SK-N-SH treated with all-trans-retinoic acid at 6 μM for 48 hours (cell line): ENCODE data around the gene CRADD.

Experiments
- ATAC-seq: fragments of 200-7000 bp; cut with Tn5 transposase; 3 replicates; pipeline ENCODE4 v1.9.1; 2020; ENCODE audit warnings: mild to moderate bottlenecking, moderate library complexity
- ARNTL ChIP-seq: fragments of 450-650 bp; formaldehyde crosslinking; IDR thresholded peaks from 2 replicates; pipeline ENCODE4 v1.5.0; 2020; ENCODE audit warnings: low read depth, mild to moderate bottlenecking, moderate library complexity, borderline replicate concordance
- BACH2 ChIP-seq: fragments of 250-450 bp; sonication (Bioruptor Pico); IDR thresholded peaks from 2 replicates; pipeline ENCODE4 v1.9.0; 2021; ENCODE audit warnings: mild to moderate bottlenecking, borderline replicate concordance
- CSDC2 ChIP-seq: fragments of 250-450 bp; sonication (Bioruptor Pico); IDR thresholded peaks from 2 replicates; pipeline ENCODE4 v1.5.0; 2020; ENCODE audit warnings: mild to moderate bottlenecking, moderate library complexity
- ESRRG ChIP-seq: fragments of 250-450 bp; sonication (Bioruptor Pico); IDR thresholded peaks from 2 replicates; pipeline ENCODE4 v1.6.1; 2021; ENCODE audit warnings: mild to moderate bottlenecking
- GLIS3 ChIP-seq: fragments of 250-450 bp; sonication (Bioruptor Pico); IDR thresholded peaks from 2 replicates; pipeline ENCODE4 v1.5.0; 2020; ENCODE audit warnings: mild to moderate bottlenecking, moderate library complexity
- ISL1 ChIP-seq: fragments of 250-450 bp; sonication (Bioruptor Pico); IDR thresholded peaks from 2 replicates; pipeline ENCODE4 v2.1.2; 2022; ENCODE audit warnings: mild to moderate bottlenecking, moderate library complexity
- OSR1 ChIP-seq: fragments of 250-450 bp; sonication (Bioruptor Pico); IDR thresholded peaks from 2 replicates; pipeline ENCODE4 v1.8.0; 2022; ENCODE audit warnings: moderate library complexity, mild to moderate bottlenecking, inconsistent platforms
- POU6F1 ChIP-seq: fragments of 250-450 bp; sonication (Bioruptor Pico); IDR thresholded peaks from 2 replicates; pipeline ENCODE4 v1.8.0; 2021; ENCODE audit warnings: low read depth, mild to moderate bottlenecking, moderate library complexity, borderline replicate concordance
- PPARA ChIP-seq: fragments of 250-450 bp; sonication (Bioruptor Pico); IDR thresholded peaks from 2 replicates; pipeline ENCODE4 v1.5.0; 2020; ENCODE audit warnings: mild to moderate bottlenecking, borderline replicate concordance
- RARB ChIP-seq: fragments of 250-450 bp; sonication (Bioruptor Pico); IDR thresholded peaks from 2 replicates; pipeline ENCODE4 v1.8.0; 2021; ENCODE audit warnings: mild to moderate bottlenecking, moderate library complexity
- SNAI2 ChIP-seq: fragments of 250-450 bp; sonication (Bioruptor Pico); IDR thresholded peaks from 2 replicates; pipeline ENCODE4 v1.5.0; 2020; ENCODE audit warnings: mild to moderate bottlenecking, moderate library complexity
- TCF4 ChIP-seq: fragments of 250-450 bp; sonication (Bioruptor Pico); IDR thresholded peaks from 2 replicates; pipeline ENCODE4 v1.8.0; 2021; ENCODE audit warnings: mild to moderate bottlenecking, moderate library complexity, borderline replicate concordance
- TOX ChIP-seq: fragments of 250-450 bp; sonication (Bioruptor Pico); IDR thresholded peaks from 2 replicates; pipeline ENCODE4 v1.8.0; 2021; ENCODE audit warnings: mild to moderate bottlenecking, moderate library complexity, borderline replicate concordance
- ZC3H10 ChIP-seq: fragments of 250-450 bp; sonication (Bioruptor Pico); IDR thresholded peaks from 2 replicates; pipeline ENCODE4 v1.5.1; 2021; ENCODE audit warnings: mild to moderate bottlenecking, moderate library complexity
- ZFP3 ChIP-seq: fragments of 250-450 bp; sonication (Bioruptor Pico); IDR thresholded peaks from 2 replicates; pipeline ENCODE4 v1.5.0; 2020; ENCODE audit warnings: mild to moderate bottlenecking, moderate library complexity
- ZFP30 ChIP-seq: fragments of 450-650 bp; formaldehyde crosslinking; IDR thresholded peaks from 2 replicates; pipeline ENCODE4 v1.5.0; 2022; ENCODE audit warnings: mild to moderate bottlenecking, moderate library complexity
- ZNF565 ChIP-seq: fragments of 450-650 bp; formaldehyde crosslinking; conservative IDR thresholded peaks from 2 replicates; pipeline ENCODE4 v1.5.0; 2020; ENCODE audit warnings: low read depth, mild to moderate bottlenecking, moderate library complexity
- ZNF70 ChIP-seq: fragments of 450-650 bp; formaldehyde crosslinking; IDR thresholded peaks from 2 replicates; pipeline ENCODE4 v1.5.0; 2020; ENCODE audit warnings: mild to moderate bottlenecking, moderate library complexity
- ZNF8 ChIP-seq: fragments of 450-650 bp; formaldehyde crosslinking; IDR thresholded peaks from 2 replicates; pipeline ENCODE4 v1.5.0; 2020; ENCODE audit warnings: mild to moderate bottlenecking, moderate library complexity
- TF ChIP-seq, protein P1 (sequence below): fragments of 250-450 bp; sonication (Bioruptor Pico); IDR thresholded peaks from 2 replicates; pipeline ENCODE4 v1.5.1; 2021; ENCODE audit warnings: mild to moderate bottlenecking, moderate library complexity
- TF ChIP-seq, protein P2 (sequence below): fragments of 250-450 bp; sonication (Bioruptor Pico); IDR thresholded peaks from 2 replicates; pipeline ENCODE4 v1.8.0; 2020; ENCODE audit warnings: mild to moderate bottlenecking, moderate library complexity, borderline replicate concordance
- TF ChIP-seq, protein P3 (sequence below): fragments of 250-450 bp; sonication (Bioruptor Pico); IDR thresholded peaks from 2 replicates; pipeline ENCODE4 v1.5.0; 2020; ENCODE audit warnings: mild to moderate bottlenecking, moderate library complexity
- TF ChIP-seq, protein P4 (sequence below): fragments of 250-450 bp; sonication (Bioruptor Pico); IDR thresholded peaks from 2 replicates; pipeline ENCODE4 v1.5.1; 2020; ENCODE audit warnings: low read depth, mild to moderate bottlenecking, moderate library complexity

Gene CRADD

DNA sequence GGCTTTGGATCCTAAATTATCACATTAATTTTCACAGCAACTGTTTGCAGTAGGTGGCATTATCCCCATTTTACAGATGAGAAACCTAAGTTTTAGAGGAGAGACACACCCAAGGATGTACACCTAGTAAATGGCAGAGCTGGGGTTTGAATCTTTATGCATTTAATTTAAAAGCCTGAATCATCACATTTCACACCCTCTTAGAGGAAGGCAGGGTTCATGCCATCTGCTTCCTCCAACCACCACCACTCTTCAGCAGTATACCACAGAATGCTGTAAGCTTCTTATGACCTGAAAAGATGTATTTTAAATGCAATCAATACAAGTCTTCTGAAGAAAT, 90.3 kb downstream of the CRADD start:
- ATAC-seq = peak; percentile 21

GRCh38 chr12:93772003-93772700, 95.0 kb downstream of the CRADD start:
- ATAC-seq = no peak
- no peak for TF ChIP-seq BACH2

More for the DNA sequence above, 90.3 kb downstream of the CRADD start:
- TF ChIP-seq, protein P1, sequence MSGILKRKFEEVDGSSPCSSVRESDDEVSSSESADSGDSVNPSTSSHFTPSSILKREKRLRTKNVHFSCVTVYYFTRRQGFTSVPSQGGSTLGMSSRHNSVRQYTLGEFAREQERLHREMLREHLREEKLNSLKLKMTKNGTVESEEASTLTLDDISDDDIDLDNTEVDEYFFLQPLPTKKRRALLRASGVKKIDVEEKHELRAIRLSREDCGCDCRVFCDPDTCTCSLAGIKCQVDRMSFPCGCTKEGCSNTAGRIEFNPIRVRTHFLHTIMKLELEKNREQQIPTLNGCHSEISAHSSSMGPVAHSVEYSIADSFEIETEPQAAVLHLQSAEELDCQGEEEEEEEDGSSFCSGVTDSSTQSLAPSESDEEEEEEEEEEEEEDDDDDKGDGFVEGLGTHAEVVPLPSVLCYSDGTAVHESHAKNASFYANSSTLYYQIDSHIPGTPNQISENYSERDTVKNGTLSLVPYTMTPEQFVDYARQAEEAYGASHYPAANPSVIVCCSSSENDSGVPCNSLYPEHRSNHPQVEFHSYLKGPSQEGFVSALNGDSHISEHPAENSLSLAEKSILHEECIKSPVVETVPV = no peak

DNA sequence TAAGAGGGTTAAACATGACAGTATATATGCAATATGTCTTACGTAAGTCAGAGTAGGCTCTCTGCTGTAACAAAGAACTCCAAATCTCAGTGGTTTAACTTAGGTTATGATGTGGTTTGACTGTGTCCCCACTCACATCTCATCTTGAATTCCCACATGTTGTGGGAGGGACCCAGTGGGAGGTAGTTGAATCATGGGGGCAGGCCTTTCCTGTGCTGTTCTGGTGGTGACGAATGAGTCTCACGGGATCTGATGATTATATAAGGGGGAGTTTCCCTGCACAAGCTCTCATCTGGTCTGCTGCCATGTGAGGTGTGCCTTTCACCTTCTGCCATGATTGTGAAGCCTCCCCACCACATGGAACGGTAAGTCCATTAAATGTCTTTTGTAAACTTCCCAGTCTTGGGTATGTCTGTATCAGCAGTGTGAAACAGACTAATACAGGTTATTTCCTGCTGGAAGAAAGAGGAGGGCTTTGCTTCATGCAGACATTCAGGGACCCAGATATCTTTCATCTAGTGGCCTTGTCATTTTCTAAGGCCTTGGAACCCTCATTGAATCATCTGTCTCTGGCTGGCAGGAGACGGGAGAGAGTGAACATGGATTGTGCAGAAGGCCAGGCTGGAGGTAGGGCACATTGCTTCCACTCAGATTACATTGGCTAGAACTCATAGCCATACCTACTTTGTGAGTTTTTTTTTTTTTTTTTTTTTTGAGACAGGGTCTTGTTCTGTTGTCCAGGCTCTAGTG, 96.1 kb downstream of the CRADD start:
- no peak for TF ChIP-seq ZFP3 (CRISPR knock-in tag)
- no peak for TF ChIP-seq CSDC2 (CRISPR knock-in tag)
- ATAC-seq = no peak

DNA sequence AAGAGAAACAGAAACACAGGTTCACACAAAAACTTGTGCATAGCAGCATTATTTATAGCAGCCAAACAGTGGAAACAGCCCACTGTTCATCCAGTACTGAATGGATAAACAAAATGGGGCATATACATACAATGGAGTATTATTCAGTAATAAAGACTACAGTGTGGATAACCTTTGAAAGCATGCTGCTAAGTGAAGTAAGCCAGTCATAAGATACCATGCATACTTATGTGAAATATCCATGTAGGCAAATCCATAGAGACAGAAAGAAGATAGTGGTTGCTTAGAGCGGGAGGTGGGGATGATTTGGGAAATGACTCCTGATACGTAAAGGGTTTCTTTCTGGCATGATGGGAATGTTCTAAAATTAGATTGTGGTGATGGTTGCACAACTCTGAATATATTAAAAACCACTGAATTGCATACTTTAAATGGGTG, 99.4 kb downstream of the CRADD start:
- ATAC-seq = peak; percentile 72
- TF ChIP-seq ZNF70 (CRISPR knock-in tag) = no peak
- no peak for TF ChIP-seq ZFP30 (CRISPR knock-in tag)
- no peak for TF ChIP-seq ESRRG
- no peak for TF ChIP-seq ZNF8 (CRISPR knock-in tag)
- TF ChIP-seq ZC3H10 (CRISPR knock-in tag) = 0 out of 2 replicates have a peak, but pooled peaks have one; percentile 46
- no peak for TF ChIP-seq PPARA
- TF ChIP-seq ZNF565 (CRISPR knock-in tag) = no peak
- no peak for TF ChIP-seq RARB (CRISPR knock-in tag)
- no peak for TF ChIP-seq TCF4
- TF ChIP-seq, protein P1 = no peak
- TF ChIP-seq, protein P2, sequence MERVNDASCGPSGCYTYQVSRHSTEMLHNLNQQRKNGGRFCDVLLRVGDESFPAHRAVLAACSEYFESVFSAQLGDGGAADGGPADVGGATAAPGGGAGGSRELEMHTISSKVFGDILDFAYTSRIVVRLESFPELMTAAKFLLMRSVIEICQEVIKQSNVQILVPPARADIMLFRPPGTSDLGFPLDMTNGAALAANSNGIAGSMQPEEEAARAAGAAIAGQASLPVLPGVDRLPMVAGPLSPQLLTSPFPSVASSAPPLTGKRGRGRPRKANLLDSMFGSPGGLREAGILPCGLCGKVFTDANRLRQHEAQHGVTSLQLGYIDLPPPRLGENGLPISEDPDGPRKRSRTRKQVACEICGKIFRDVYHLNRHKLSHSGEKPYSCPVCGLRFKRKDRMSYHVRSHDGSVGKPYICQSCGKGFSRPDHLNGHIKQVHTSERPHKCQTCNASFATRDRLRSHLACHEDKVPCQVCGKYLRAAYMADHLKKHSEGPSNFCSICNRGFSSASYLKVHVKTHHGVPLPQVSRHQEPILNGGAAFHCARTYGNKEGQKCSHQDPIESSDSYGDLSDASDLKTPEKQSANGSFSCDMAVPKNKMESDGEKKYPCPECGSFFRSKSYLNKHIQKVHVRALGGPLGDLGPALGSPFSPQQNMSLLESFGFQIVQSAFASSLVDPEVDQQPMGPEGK (CRISPR knock-in tag) = no peak; the same call in 1 of the 2 replicates
- TF ChIP-seq GLIS3 (CRISPR knock-in tag) = peak; percentile 72; the same call in 1 of the 2 replicates
- TF ChIP-seq, protein P3, sequence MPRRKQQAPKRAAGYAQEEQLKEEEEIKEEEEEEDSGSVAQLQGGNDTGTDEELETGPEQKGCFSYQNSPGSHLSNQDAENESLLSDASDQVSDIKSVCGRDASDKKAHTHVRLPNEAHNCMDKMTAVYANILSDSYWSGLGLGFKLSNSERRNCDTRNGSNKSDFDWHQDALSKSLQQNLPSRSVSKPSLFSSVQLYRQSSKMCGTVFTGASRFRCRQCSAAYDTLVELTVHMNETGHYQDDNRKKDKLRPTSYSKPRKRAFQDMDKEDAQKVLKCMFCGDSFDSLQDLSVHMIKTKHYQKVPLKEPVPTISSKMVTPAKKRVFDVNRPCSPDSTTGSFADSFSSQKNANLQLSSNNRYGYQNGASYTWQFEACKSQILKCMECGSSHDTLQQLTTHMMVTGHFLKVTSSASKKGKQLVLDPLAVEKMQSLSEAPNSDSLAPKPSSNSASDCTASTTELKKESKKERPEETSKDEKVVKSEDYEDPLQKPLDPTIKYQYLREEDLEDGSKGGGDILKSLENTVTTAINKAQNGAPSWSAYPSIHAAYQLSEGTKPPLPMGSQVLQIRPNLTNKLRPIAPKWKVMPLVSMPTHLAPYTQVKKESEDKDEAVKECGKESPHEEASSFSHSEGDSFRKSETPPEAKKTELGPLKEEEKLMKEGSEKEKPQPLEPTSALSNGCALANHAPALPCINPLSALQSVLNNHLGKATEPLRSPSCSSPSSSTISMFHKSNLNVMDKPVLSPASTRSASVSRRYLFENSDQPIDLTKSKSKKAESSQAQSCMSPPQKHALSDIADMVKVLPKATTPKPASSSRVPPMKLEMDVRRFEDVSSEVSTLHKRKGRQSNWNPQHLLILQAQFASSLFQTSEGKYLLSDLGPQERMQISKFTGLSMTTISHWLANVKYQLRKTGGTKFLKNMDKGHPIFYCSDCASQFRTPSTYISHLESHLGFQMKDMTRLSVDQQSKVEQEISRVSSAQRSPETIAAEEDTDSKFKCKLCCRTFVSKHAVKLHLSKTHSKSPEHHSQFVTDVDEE (CRISPR knock-in tag) = no peak
- TF ChIP-seq ZFP3 (CRISPR knock-in tag) = no peak; the same call in 1 of the 2 replicates
- TF ChIP-seq, protein P4, sequence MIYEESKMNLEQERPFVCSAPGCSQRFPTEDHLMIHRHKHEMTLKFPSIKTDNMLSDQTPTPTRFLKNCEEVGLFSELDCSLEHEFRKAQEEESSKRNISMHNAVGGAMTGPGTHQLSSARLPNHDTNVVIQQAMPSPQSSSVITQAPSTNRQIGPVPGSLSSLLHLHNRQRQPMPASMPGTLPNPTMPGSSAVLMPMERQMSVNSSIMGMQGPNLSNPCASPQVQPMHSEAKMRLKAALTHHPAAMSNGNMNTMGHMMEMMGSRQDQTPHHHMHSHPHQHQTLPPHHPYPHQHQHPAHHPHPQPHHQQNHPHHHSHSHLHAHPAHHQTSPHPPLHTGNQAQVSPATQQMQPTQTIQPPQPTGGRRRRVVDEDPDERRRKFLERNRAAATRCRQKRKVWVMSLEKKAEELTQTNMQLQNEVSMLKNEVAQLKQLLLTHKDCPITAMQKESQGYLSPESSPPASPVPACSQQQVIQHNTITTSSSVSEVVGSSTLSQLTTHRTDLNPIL (CRISPR knock-in tag) = 0 out of 2 replicates have a peak, but pooled peaks have one; percentile 19
- no peak for TF ChIP-seq ARNTL (CRISPR knock-in tag)
- TF ChIP-seq SNAI2 (CRISPR knock-in tag) = no peak
- no peak; the same call in 1 of the 2 replicates for TF ChIP-seq CSDC2 (CRISPR knock-in tag)
- no peak for TF ChIP-seq OSR1 (CRISPR knock-in tag)
- TF ChIP-seq POU6F1 = no peak
- peak; percentile 86 for TF ChIP-seq ISL1 (CRISPR knock-in tag)
- no peak for TF ChIP-seq TOX (CRISPR knock-in tag)
- TF ChIP-seq BACH2 = no peak
